CD14-positive monocyte (primary cell): Measurements from ENCODE around the gene HTR3C. TPM values are rescaled to one million over a fixed set of nuclear protein-coding genes. Genes with fewer than 3 reads are reported as not detected.
A peak's percentile ranks its signal among the peaks of the same experiment; 100 is the strongest.

ENCODE experiments used
- DNase-seq, 3 donors: peaks; one replicate each; pipeline ENCODE4 v3.0.0-alpha.2; 2011 to 2022
- H2AFZ ChIP-seq: 2 replicates; pipeline ENCODE4 v1.6.0; 2012; ENCODE audit warnings: mild to moderate bottlenecking, low read depth, low read length, inconsistent platforms; ENCODE audit not compliant: insufficient read depth, poor library complexity, severe bottlenecking
- H3K27ac ChIP-seq, 2 donors: 1 replicate in 1 of 2; 2 replicates in 1 of 2; pipeline ENCODE4 v1.5.1; 2012 to 2013; ENCODE audit warnings: low read length in 2 of 2, control low read depth in 1 of 2, inconsistent platforms in 1 of 2, low read depth in 1 of 2, mild to moderate bottlenecking in 1 of 2
- H3K27me3 ChIP-seq, 2 donors: one replicate each; pipeline versions ENCODE4 v1.6.0 to v1.6.1; 2011 to 2013; ENCODE audit warnings: low read length in 2 of 2; ENCODE audit not compliant: control insufficient read depth in 2 of 2, insufficient read depth in 2 of 2
- H3K36me3 ChIP-seq, 2 donors: replicated peaks in 1 of 2; 1 replicate in 1 of 2; 2 replicates in 1 of 2; pipeline versions ENCODE4 v1.5.1 to v1.6.1; 2012 to 2013; ENCODE audit warnings: low read length in 2 of 2, control low read depth in 1 of 2, inconsistent platforms in 1 of 2, mild to moderate bottlenecking in 1 of 2; ENCODE audit not compliant: insufficient read depth in 2 of 2, control insufficient read depth in 1 of 2
- H3K4me1 ChIP-seq, 2 donors: 1 replicate in 1 of 2; 2 replicates in 1 of 2; pipeline versions ENCODE4 v1.5.1 to v1.6.1; 2012 to 2013; ENCODE audit warnings: low read length in 2 of 2, control low read depth in 1 of 2, inconsistent platforms in 1 of 2, mild to moderate bottlenecking in 1 of 2, moderate library complexity in 1 of 2; ENCODE audit not compliant: insufficient read depth in 2 of 2, control insufficient read depth in 1 of 2
- H3K4me2 ChIP-seq: replicated peaks from 2 replicates; pipeline ENCODE3; 2012; ENCODE audit warnings: low read length, moderate library complexity, mild to moderate bottlenecking; ENCODE audit not compliant: poor library complexity, severe bottlenecking; ENCODE audit errors: extremely low read depth
- H3K4me3 ChIP-seq, 3 experiments: fragments of 200-600 bp in 1 of 3; sonication (generic) in 1 of 3; replicated peaks in 1 of 3; 1 replicate in 2 of 3; 2 replicates in 1 of 3; pipeline ENCODE4 v1.5.1; 2011 to 2013; ENCODE audit warnings: low read length in 3 of 3, mild to moderate bottlenecking in 3 of 3, control low read depth in 2 of 3, low read depth in 2 of 3, inconsistent platforms in 1 of 3, moderate library complexity in 1 of 3
- H3K79me2 ChIP-seq: 2 replicates; pipeline ENCODE4 v1.6.0; 2012; ENCODE audit warnings: mild to moderate bottlenecking, control low read depth, inconsistent platforms, low read length, moderate library complexity; ENCODE audit not compliant: insufficient read depth
- H3K9ac ChIP-seq: 2 replicates; pipeline ENCODE4 v1.6.0; 2017; ENCODE audit warnings: low read length, mild to moderate bottlenecking; ENCODE audit not compliant: insufficient read depth, poor library complexity, severe bottlenecking
- H3K9me3 ChIP-seq, 2 donors: replicated peaks in 1 of 2; 1 replicate in 1 of 2; 2 replicates in 1 of 2; pipeline versions ENCODE4 v1.5.1 to v1.6.1; 2012 to 2013; ENCODE audit warnings: low read length in 2 of 2, control low read depth in 1 of 2; ENCODE audit not compliant: control insufficient read depth in 1 of 2, insufficient read depth in 1 of 2
- H4K20me1 ChIP-seq: 2 replicates; pipeline ENCODE4 v1.6.0; 2012; ENCODE audit warnings: mild to moderate bottlenecking, low read length, control low read depth, moderate library complexity; ENCODE audit not compliant: insufficient read depth
- H3K27ac Mint-ChIP-seq, 7 donors: one replicate each; pipeline ENCODE4 v1.8.0; 2020; ENCODE audit warnings: mild to moderate bottlenecking in 7 of 7, mixed read lengths in 7 of 7, moderate library complexity in 6 of 7, inconsistent platforms in 2 of 7
- H3K27me3 Mint-ChIP-seq, 3 donors: one replicate each; pipeline ENCODE4 v1.8.0; 2021 to 2022; ENCODE audit warnings: low read depth in 3 of 3, mild to moderate bottlenecking in 3 of 3, mixed read lengths in 3 of 3, moderate library complexity in 3 of 3, inconsistent platforms in 1 of 3
- H3K36me3 Mint-ChIP-seq, 2 donors: one replicate each; pipeline ENCODE4 v1.8.0; 2020; ENCODE audit warnings: mixed read lengths in 2 of 2, inconsistent platforms in 1 of 2, mild to moderate bottlenecking in 1 of 2
- H3K4me1 Mint-ChIP-seq: one replicate; pipeline ENCODE4 v1.8.0; 2020; ENCODE audit warnings: mild to moderate bottlenecking, mixed read lengths
- H3K4me3 Mint-ChIP-seq, 2 donors: one replicate each; pipeline ENCODE4 v1.8.0; 2020; ENCODE audit warnings: mild to moderate bottlenecking in 2 of 2, mixed read lengths in 2 of 2, moderate library complexity in 1 of 2
- H3K9me3 Mint-ChIP-seq, 7 donors: one replicate each; pipeline ENCODE4 v1.8.0; 2020 to 2022; ENCODE audit warnings: mixed read lengths in 7 of 7, mild to moderate bottlenecking in 6 of 7, moderate library complexity in 6 of 7, inconsistent platforms in 2 of 7
- CTCF ChIP-seq: fragments of 200-600 bp; IDR thresholded peaks from one replicate; pipeline ENCODE4 v1.8.0; 2022; ENCODE audit warnings: antibody characterized with exemption, mild to moderate bottlenecking
- WGBS: methylation state at CpG from one replicate; pipeline ENCODE4 v1.1.5; 2013; ENCODE audit warnings: missing lambda C conversion rate; ENCODE audit not compliant: insufficient coverage; 5-methylcytosine and 5-hydroxymethylcytosine counted together
- intact Hi-C, 2 donors: fragments of 100-400 bp; cut with micrococcal nuclease; formaldehyde crosslinking; loops; one replicate each; pipeline versions ENCODE4 v1.15.0 to v1.15.1; 2023
- polyA plus RNA-seq, 3 donors: library from polyadenylated mRNA; depleted of rRNA in 1 of 3; unstranded in 2 of 3; stranded (reverse) in 1 of 3; fragments of 300-500 nt in 2 of 3; fragments of >200 nt in 1 of 3; fragmentation: Illumina TruSeq in 2 of 3; gene quantifications; 1 replicate in 2 of 3; 2 replicates in 1 of 3; pipeline ENCODE4 v1.2.3, GENCODE V29; 2012 to 2021

HTR3C gene
- polyA plus RNA-seq, 3 donors: not detected

DNA sequence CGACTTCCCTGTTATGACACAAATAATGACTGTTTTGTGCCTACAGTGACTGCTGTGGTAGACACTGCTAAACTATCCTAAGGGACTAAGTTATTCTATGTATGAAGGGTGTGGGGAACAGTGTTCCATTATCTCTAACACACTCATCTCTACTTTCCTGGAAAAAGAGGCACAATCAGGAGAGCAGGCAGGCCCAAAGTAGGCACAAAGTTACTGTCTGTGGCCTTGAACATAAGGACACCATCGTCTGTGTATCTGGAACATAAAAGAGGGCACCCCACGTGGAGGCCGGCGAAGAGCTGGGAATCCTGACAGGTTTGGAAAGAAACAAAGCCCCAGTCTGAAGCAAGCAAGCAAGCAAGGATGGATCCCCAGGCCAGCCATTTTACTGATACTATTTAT lies 36.7 kb upstream of the HTR3C start:
- Histone ChIP-seq H3K4me2 (no peak overlapping the region), H4K20me1 (no peaks in the 10 kb centered on the region), H3K79me2 (no peaks in the 10 kb centered on the region), H3K4me3 (no peak overlapping the region), H3K9me3 (no peaks in the 10 kb centered on the region), H3K27ac (no peak overlapping the region), H3K9ac (no peak overlapping the region), H2AFZ (no peak overlapping the region), H3K36me3 (peaks cover 15 to 27% of the 10 kb centered on the region in 2 donors), H3K4me1 (peaks cover 21 to 29% of the 10 kb centered on the region in 2 donors), H3K27me3 (no peaks in the 10 kb centered on the region)
- peaks cover 3 to 8% (median 4%) of the 10 kb centered on the region in 3 donors for H3K27me3 Mint-ChIP-seq
- no peak overlapping the region for H3K27ac Mint-ChIP-seq
- peaks cover 22 to 27% of the 10 kb centered on the region in 2 donors for H3K36me3 Mint-ChIP-seq
- 96% methylated on average over 4 of the region's 5 CpGs for WGBS
- H3K4me1 Mint-ChIP-seq: peaks cover 27% of the 10 kb centered on the region
- intact Hi-C loops: loop anchor here (5.0 to 10.0 kb wide), 3 partner anchors 119 to 124 kb away; partner anchors contain the start of gene EIF2B5 (in 1 of the 2)
- TF ChIP-seq CTCF: no peak
- no peak for DNase-seq
- H3K4me3 Mint-ChIP-seq: no peak overlapping the region
- H3K9me3 Mint-ChIP-seq: peaks cover 0 to 2% (median 0%) of the 10 kb centered on the region in 7 donors

DNA sequence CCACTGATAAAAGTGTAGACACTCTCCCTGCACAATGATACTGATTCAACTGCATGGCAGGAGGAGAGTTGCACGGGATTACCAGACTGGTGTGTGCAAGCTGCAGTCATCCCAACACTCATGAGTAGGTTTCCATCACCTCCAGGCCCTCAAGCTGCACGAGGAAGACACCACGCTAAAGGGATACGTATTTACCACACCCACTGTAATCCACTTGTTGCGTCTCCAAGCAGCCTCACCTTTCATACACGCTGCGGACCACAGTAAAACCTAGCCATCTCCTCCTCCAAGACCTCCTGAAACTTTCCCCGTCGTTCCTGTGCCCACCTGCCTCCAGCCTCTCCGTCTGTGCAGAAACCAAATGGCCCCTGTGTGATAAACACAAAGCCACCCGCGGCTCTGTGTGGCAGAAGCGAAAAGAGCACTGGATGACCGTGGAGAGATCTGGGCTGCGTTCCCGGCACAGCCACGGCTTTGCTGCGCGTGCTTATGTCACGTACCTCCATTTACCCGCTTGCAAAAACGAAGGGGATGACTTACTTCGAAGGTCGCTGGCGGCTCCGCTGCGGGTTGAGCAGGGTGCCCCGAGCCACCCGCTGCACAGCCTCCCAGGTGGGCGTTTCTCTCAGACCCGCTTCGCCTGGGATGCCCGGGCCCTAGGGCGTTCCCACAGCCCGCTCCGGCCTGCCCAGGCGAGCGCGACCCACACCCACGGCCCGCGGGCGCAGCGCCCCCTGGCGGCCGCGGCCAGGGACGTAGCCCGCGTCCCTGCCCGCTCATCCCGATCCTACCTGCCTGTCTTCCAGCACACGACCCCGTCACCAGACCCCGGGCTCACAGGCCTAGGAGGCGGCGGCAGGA lies 35.8 kb upstream of the HTR3C start:
- peaks cover 15 to 22% of the 10 kb centered on the region in 2 donors for H3K36me3 Mint-ChIP-seq
- H3K36me3 ChIP-seq: peaks cover 11 to 19% of the 10 kb centered on the region in 2 donors
- intact Hi-C loops: loop anchor here (1.0 to 10.0 kb wide), 4 partner anchors 118 to 125 kb away; partner anchors contain the start of gene EIF2B5 (in 2 of the 2)
- peak overlapping the region; percentile 30 to 94 (median 81) for H3K27ac Mint-ChIP-seq
- peak overlapping the region; percentile 88 to 100 (median 100) for H3K4me3 ChIP-seq
- no peaks in the 10 kb centered on the region for H3K27me3 ChIP-seq
- H3K4me1 ChIP-seq: peaks cover 29 to 37% of the 10 kb centered on the region in 2 donors
- peak; percentile 30 to 63 (median 49) for DNase-seq
- peak overlapping the region; percentile 96 to 97 for H3K4me3 Mint-ChIP-seq
- H3K9ac ChIP-seq: peak overlapping the region; percentile 72
- H3K4me2 ChIP-seq: peak overlapping the region; percentile 94
- no peaks in the 10 kb centered on the region for H4K20me1 ChIP-seq
- WGBS: 28% methylated on average over 57 of the region's 57 CpGs
- no peaks in the 10 kb centered on the region for H3K79me2 ChIP-seq
- H3K9me3 ChIP-seq: no peaks in the 10 kb centered on the region
- peak overlapping the region; percentile 100 for H2AFZ ChIP-seq
- peak overlapping the region in 1 of 2 donors; percentile 82 for H3K27ac ChIP-seq
- peaks cover 35% of the 10 kb centered on the region for H3K4me1 Mint-ChIP-seq
- H3K9me3 Mint-ChIP-seq: peaks cover 0 to 2% (median 0%) of the 10 kb centered on the region in 7 donors
- TF ChIP-seq CTCF: peak; percentile 100
- peaks cover 5 to 8% (median 7%) of the 10 kb centered on the region in 3 donors for H3K27me3 Mint-ChIP-seq
